ENCODE data around the gene ESYT3.

Gene ESYT3

GRCh38 chr3:138395865-138396751, 38.3 kb upstream of the ESYT3 start:
- no peak for TF ChIP-seq CTCF (conservative IDR thresholded peaks at IDR 0.05)
- H3K27ac ChIP-seq, result no peak overlapping the region

- no peak overlapping the region for H3K27ac ChIP-seq
- no peak for TF ChIP-seq CTCF (conservative IDR thresholded peaks at IDR 0.05)
Measured at GRCh38 chr3:138396752-138397410, 37.5 kb upstream of the ESYT3 start.

GRCh38 chr3:138397983-138398382, 36.4 kb upstream of the ESYT3 start:
- peak; percentile 11; the same call in 1 of the 2 replicates for TF ChIP-seq CTCF (conservative IDR thresholded peaks at IDR 0.05)

GRCh38 chr3:138398791-138399575, 35.4 kb upstream of the ESYT3 start:
- H3K27ac ChIP-seq, result no peak overlapping the region
- TF ChIP-seq CTCF (conservative IDR thresholded peaks at IDR 0.05), result no peak

More at GRCh38 chr3:138397983-138398382, 36.4 kb upstream of the ESYT3 start:
- H3K27ac ChIP-seq, result no peak overlapping the region

GRCh38 chr3:138399766-138400165, 34.6 kb upstream of the ESYT3 start:
- TF ChIP-seq CTCF (conservative IDR thresholded peaks at IDR 0.05), result no peak
- no peak overlapping the region for H3K27ac ChIP-seq

GRCh38 chr3:138400651-138401070, 33.8 kb upstream of the ESYT3 start:
- no peak overlapping the region for H3K27ac ChIP-seq
- no peak for TF ChIP-seq CTCF (conservative IDR thresholded peaks at IDR 0.05)

GRCh38 chr3:138401834-138402233, 32.6 kb upstream of the ESYT3 start:
- no peak overlapping the region for H3K27ac ChIP-seq
- no peak for TF ChIP-seq CTCF (conservative IDR thresholded peaks at IDR 0.05)

Data from VCaP (cell line).